Osteoblast (primary cell): Measurements from ENCODE around the gene NCAM2. TPM values are rescaled to one million over a fixed set of nuclear protein-coding genes. Genes with fewer than 3 reads are reported as not detected.
"Not testable (repeated sequence)": the region's sequence is repeated elsewhere in the genome, so short reads cannot be mapped to it uniquely, and the experiment has no call there.

ENCODE experiments used
- DNase-seq: peaks from one replicate; pipeline ENCODE4 v3.0.0; 2011; ENCODE audit warnings: low spot score, mixed read lengths; ENCODE audit not compliant: insufficient read length; ENCODE audit errors: missing footprints
- H2AFZ ChIP-seq: 2 replicates; pipeline ENCODE4 v1.6.0; 2011; ENCODE audit warnings: mild to moderate bottlenecking, low read length
- H3K27ac ChIP-seq: 2 replicates; pipeline ENCODE4 v1.5.1; 2011; ENCODE audit warnings: mild to moderate bottlenecking, low read depth, low read length, moderate library complexity
- H3K27me3 ChIP-seq: 2 replicates; pipeline ENCODE4 v1.6.0; 2012; ENCODE audit warnings: mild to moderate bottlenecking, control low read depth, inconsistent platforms, low read length, moderate library complexity; ENCODE audit not compliant: insufficient read depth
- H3K36me3 ChIP-seq: 2 replicates; pipeline ENCODE4 v1.5.1; 2011; ENCODE audit warnings: mild to moderate bottlenecking, low read length, control low read depth, moderate library complexity; ENCODE audit not compliant: insufficient read depth
- H3K4me1 ChIP-seq: 2 replicates; pipeline ENCODE4 v1.5.1; 2011; ENCODE audit warnings: mild to moderate bottlenecking, low read length, control low read depth, moderate library complexity; ENCODE audit not compliant: insufficient read depth
- H3K4me2 ChIP-seq: 2 replicates; pipeline ENCODE4 v1.6.0; 2011; ENCODE audit warnings: mild to moderate bottlenecking, low read length; ENCODE audit not compliant: insufficient read depth
- H3K4me3 ChIP-seq: fragments of 200-600 bp; sonication (generic); 3 replicates; pipeline ENCODE4 v1.5.1; 2012; ENCODE audit warnings: mild to moderate bottlenecking, low read length, inconsistent platforms; ENCODE audit not compliant: insufficient read depth
- H3K79me2 ChIP-seq: 2 replicates; pipeline ENCODE4 v1.6.0; 2012; ENCODE audit warnings: mild to moderate bottlenecking, low read length, control low read depth, inconsistent platforms; ENCODE audit not compliant: insufficient read depth
- H3K9me3 ChIP-seq: 2 replicates; pipeline ENCODE4 v1.5.1; 2011; ENCODE audit warnings: low read depth, low read length, control low read depth
- H4K20me1 ChIP-seq: 2 replicates; pipeline ENCODE4 v1.6.0; 2012; ENCODE audit warnings: mild to moderate bottlenecking, low read length, control low read depth; ENCODE audit not compliant: insufficient read depth
- CTCF ChIP-seq: IDR thresholded peaks from 2 replicates; pipeline ENCODE4 v1.5.1; 2011; ENCODE audit warnings: mild to moderate bottlenecking, low read depth, low read length, moderate library complexity; ENCODE audit errors: extremely low read depth
- total RNA-seq: library from RNA; depleted of rRNA; stranded (reverse); fragments of >200 nt; gene quantifications from 2 replicates; pipeline ENCODE4 v1.2.3, GENCODE V29; 2012

NCAM2 gene
- total RNA-seq, 1 donor = 8.0 TPM

GRCh38 chr21:21148009-21148408 is 149.8 kb downstream of the NCAM2 start:
- no peak for DNase-seq
- no peak overlapping the region for H3K4me2 ChIP-seq
- no peaks in the 10 kb centered on the region for H3K79me2 ChIP-seq
- H2AFZ ChIP-seq = no peak overlapping the region
- no peaks in the 10 kb centered on the region for H3K36me3 ChIP-seq
- H4K20me1 ChIP-seq = no peaks in the 10 kb centered on the region
- TF ChIP-seq CTCF = no peak
- H3K27me3 ChIP-seq = no peaks in the 10 kb centered on the region
- no peaks in the 10 kb centered on the region for H3K9me3 ChIP-seq
- no peaks in the 10 kb centered on the region for H3K4me1 ChIP-seq
- H3K27ac ChIP-seq = no peak overlapping the region
- H3K4me3 ChIP-seq = no peak overlapping the region

- no peak overlapping the region for H2AFZ ChIP-seq
- no peaks in the 10 kb centered on the region for H3K4me1 ChIP-seq
- H3K36me3 ChIP-seq = no peaks in the 10 kb centered on the region
- H4K20me1 ChIP-seq = no peaks in the 10 kb centered on the region
- DNase-seq = no peak
- H3K27me3 ChIP-seq = no peaks in the 10 kb centered on the region
- H3K4me3 ChIP-seq = no peak overlapping the region
- H3K27ac ChIP-seq = no peak overlapping the region
- no peaks in the 10 kb centered on the region for H3K9me3 ChIP-seq
- TF ChIP-seq CTCF = no peak
- H3K79me2 ChIP-seq = no peaks in the 10 kb centered on the region
- no peak overlapping the region for H3K4me2 ChIP-seq
Measured at GRCh38 chr21:21148514-21148913, 150.3 kb downstream of the NCAM2 start.

DNA sequence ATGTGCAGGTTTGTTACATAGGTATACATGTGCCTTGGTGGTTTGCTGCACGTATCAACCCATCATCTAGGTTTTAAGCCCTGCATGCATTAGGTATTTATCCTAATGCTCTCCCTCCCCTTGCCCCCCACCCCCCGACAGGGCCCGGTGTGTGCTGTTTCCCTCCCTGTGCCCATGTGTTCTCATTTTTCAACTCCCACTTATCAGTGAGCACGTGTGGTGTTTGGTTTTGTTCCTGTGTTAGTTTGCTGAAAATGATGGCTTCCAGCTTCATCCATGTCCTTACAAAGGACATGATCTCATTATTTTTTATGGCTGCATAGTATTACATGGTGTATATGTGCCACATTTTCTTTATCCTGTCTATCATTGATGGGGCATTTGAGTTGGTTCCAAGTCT is 151.2 kb downstream of the NCAM2 start:
- H3K4me3 ChIP-seq, H4K20me1 ChIP-seq, H2AFZ ChIP-seq, H3K4me2 ChIP-seq, H3K9me3 ChIP-seq, H3K27ac ChIP-seq, H3K79me2 ChIP-seq, H3K36me3 ChIP-seq, H3K27me3 ChIP-seq, DNase-seq, H3K4me1 ChIP-seq: not testable (repeated sequence)

DNA sequence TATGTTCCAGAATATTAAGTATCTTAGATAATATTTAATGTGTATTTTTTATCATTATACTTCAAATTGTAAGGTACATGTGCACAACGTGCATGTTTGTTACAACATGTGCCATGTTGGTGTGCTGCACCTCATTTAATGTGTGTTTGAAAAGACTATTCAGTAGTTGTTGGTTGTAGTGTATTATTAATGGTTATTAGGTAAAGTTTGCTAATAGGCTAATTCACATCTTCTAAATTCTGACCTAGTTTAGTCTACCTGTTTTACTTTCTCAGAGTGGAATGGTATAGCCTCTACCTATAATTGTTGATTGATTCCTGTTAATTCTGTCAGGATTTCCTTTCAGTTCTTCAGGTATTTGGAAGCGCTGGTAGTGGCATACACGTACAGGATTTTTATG is 153.0 kb downstream of the NCAM2 start:
- Histone ChIP-seq H4K20me1 (no peaks in the 10 kb centered on the region), H3K4me3 (no peak overlapping the region), H3K4me2 (no peak overlapping the region), H3K27me3 (no peaks in the 10 kb centered on the region), H3K4me1 (no peaks in the 10 kb centered on the region), H3K9me3 (no peaks in the 10 kb centered on the region), H2AFZ (no peak overlapping the region), H3K27ac (no peak overlapping the region), H3K79me2 (no peaks in the 10 kb centered on the region), H3K36me3 (no peaks in the 10 kb centered on the region)
- no peak for TF ChIP-seq CTCF
- no peak for DNase-seq

DNA sequence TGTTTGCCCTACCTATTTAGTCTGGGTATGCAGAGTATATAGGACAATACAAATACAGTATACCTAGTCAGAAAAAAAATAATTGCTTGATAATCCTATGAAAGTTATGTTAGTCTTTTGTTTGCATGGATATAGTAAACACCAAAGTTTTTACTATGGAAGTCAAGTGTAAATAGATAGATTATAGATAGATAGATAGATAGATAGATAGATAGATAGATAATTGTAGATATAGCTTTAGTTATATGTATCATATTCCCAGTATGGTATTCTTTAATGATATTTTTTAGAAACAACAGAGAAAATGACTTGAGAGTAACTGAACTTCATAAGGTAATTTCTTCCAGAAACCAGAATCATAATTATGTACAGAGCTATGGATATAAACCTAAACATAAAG is 158.2 kb downstream of the NCAM2 start:
- Histone ChIP-seq H3K4me3 (no peak overlapping the region), H3K4me2 (no peak overlapping the region), H2AFZ (no peak overlapping the region), H4K20me1 (no peaks in the 10 kb centered on the region), H3K4me1 (no peaks in the 10 kb centered on the region), H3K36me3 (no peaks in the 10 kb centered on the region), H3K27me3 (no peaks in the 10 kb centered on the region), H3K79me2 (no peaks in the 10 kb centered on the region), H3K9me3 (no peaks in the 10 kb centered on the region), H3K27ac (no peak overlapping the region)
- no peak for TF ChIP-seq CTCF
- no peak for DNase-seq
